GM12878 (cell line): ENCODE results near the gene FOXRED2. TPM values are rescaled to one million over a fixed set of nuclear protein-coding genes. Genes with fewer than 3 reads are reported as not detected.

Source experiments
- BRCA1 ChIP-seq: IDR thresholded peaks from 2 replicates; pipeline ENCODE4 v1.6.1; 2011; ENCODE audit warnings: low read depth, low read length, improper control_type of control experiment
- CBFB ChIP-seq: IDR thresholded peaks from 2 replicates; pipeline ENCODE4 v1.6.1; 2016; ENCODE audit warnings: antibody characterized with exemption, low read depth
- CBX3 ChIP-seq: fragments of 200-600 bp; sonication (generic); IDR thresholded peaks from 2 replicates; pipeline ENCODE4 v1.6.1; 2016; ENCODE audit warnings: low read depth, borderline replicate concordance
- CBX5 ChIP-seq: sonication (generic); IDR thresholded peaks from 2 replicates; pipeline ENCODE4 v1.6.1; 2016; ENCODE audit warnings: low read depth, moderate library complexity, mild to moderate bottlenecking, inconsistent platforms
- CTCF ChIP-seq, 3 experiments: IDR thresholded peaks in 2 of 3; conservative IDR thresholded peaks in 1 of 3; 2 replicates each; pipeline ENCODE4 v1.5.1; 2011; ENCODE audit warnings: low read depth in 3 of 3, low read length in 3 of 3, mild to moderate bottlenecking in 3 of 3, control low read depth in 2 of 3, moderate library complexity in 2 of 3, inconsistent platforms in 1 of 3, mixed read lengths in 1 of 3; ENCODE audit not compliant: control insufficient read depth in 2 of 3, insufficient read depth in 1 of 3; ENCODE audit errors: extremely low read depth in 1 of 3
- ELK1 ChIP-seq: IDR thresholded peaks from 2 replicates; pipeline ENCODE4 v1.6.1; 2012; ENCODE audit warnings: low read depth, low read length, improper control_type of control experiment
- EP300 ChIP-seq, 2 experiments: fragments of 150-350 bp in 1 of 2; IDR thresholded peaks; 2 replicates each; pipeline ENCODE4 v1.6.1; 2011 to 2012; ENCODE audit warnings: low read depth in 2 of 2, low read length in 2 of 2, borderline replicate concordance in 1 of 2, improper control_type of control experiment in 1 of 2, inconsistent platforms in 1 of 2; ENCODE audit not compliant: control insufficient read depth in 1 of 2
- ESRRA ChIP-seq: IDR thresholded peaks from 2 replicates; pipeline ENCODE4 v1.6.1; 2012; ENCODE audit warnings: mild to moderate bottlenecking, low read length, improper control_type of control experiment
- IRF5 ChIP-seq: fragments of 450-650 bp; IDR thresholded peaks from 2 replicates; pipeline ENCODE4 v1.6.1; 2017; ENCODE audit warnings: borderline replicate concordance
- JUNB ChIP-seq: IDR thresholded peaks from 2 replicates; pipeline ENCODE4 v1.6.1; 2016; ENCODE audit warnings: antibody characterized with exemption, mild to moderate bottlenecking
- MEF2B ChIP-seq: fragments of 450-650 bp; IDR thresholded peaks from 2 replicates; pipeline ENCODE4 v1.6.1; 2018; ENCODE audit warnings: mild to moderate bottlenecking, moderate library complexity; ENCODE audit not compliant: partially characterized antibody, poor library complexity, severe bottlenecking
- NBN ChIP-seq: fragments of 450-650 bp; IDR thresholded peaks from 2 replicates; pipeline ENCODE4 v1.6.1; 2016
- SMC3 ChIP-seq: IDR thresholded peaks from 2 replicates; pipeline ENCODE4 v1.6.1; 2011; ENCODE audit warnings: low read length, improper control_type of control experiment, borderline replicate concordance
- SP1 ChIP-seq: IDR thresholded peaks from one replicate; pipeline ENCODE4 v1.6.1; 2011; ENCODE audit warnings: low read depth, low read length
- TARDBP ChIP-seq: IDR thresholded peaks from 2 replicates; pipeline ENCODE4 v1.6.1; 2016; ENCODE audit warnings: borderline replicate concordance
- YY1 ChIP-seq: IDR thresholded peaks from 2 replicates; pipeline ENCODE4 v1.6.1; 2011; ENCODE audit warnings: low read depth, mild to moderate bottlenecking, low read length
- polyA plus RNA-seq, 11 experiments: library from polyadenylated mRNA; depleted of rRNA in 4 of 11; unstranded in 6 of 11; stranded (reverse) in 5 of 11; fragments of >200 nt; fragmentation: Nextera tagmentation in 4 of 11; fragmentation: Illumina TruSeq in 1 of 11; extraction: Ambion mirVana in 4 of 11; extraction: Trizol in 1 of 11; gene quantifications; 1 replicate in 1 of 11; 2 replicates in 10 of 11; pipeline versions ENCODE4 v1.2.1 to v1.2.3, GENCODE V29; 2011 to 2016; ENCODE audit warnings: inconsistent platforms in 2 of 11, missing spikeins in 2 of 11, low read depth in 1 of 11
- total RNA-seq, 4 experiments: library from RNA; depleted of rRNA in 3 of 4; stranded (reverse); fragments of >200 nt in 3 of 4; fragmentation: Illumina TruSeq in 1 of 4; extraction: Trizol in 1 of 4; gene quantifications; 2 replicates each; pipeline versions ENCODE4 v1.2.1 to v1.2.3, GENCODE V29; 2013 to 2021
- TF ChIP-seq, protein P1 (sequence below): IDR thresholded peaks from 2 replicates; pipeline ENCODE4 v1.6.1; 2012; ENCODE audit warnings: mild to moderate bottlenecking, low read depth, low read length
- TF ChIP-seq, protein P2 (sequence below): fragments of 450-650 bp; conservative IDR thresholded peaks from 2 replicates; pipeline ENCODE4 v1.6.1; 2017; ENCODE audit warnings: mild to moderate bottlenecking, moderate library complexity

Gene FOXRED2
- total and polyA plus RNA-seq, 10 of the 15 experiments (the other 5 are each of a cell fraction or from before 2014, with no cell fraction given): 1.8 to 28.8 (median 7.6) TPM

GRCh38 chr22:36480941-36481392 is 25.9 kb downstream of the FOXRED2 start (continued):
- TF ChIP-seq IRF5: no peak
- no peak for TF ChIP-seq SP1
- no peak for TF ChIP-seq ELK1
- no peak for TF ChIP-seq NBN
- TF ChIP-seq CTCF (IDR thresholded peaks at IDR 0.05 in 2 of 3, conservative IDR thresholded peaks at IDR 0.05 in 1 of 3; ENCODE audit: control insufficient read depth in 2 of 3, extremely low read depth in 1 of 3, insufficient read depth in 1 of 3, low read depth in 3 of 3, low read length in 3 of 3): no peak
- no peak for TF ChIP-seq YY1
- TF ChIP-seq CBFB: no peak
- TF ChIP-seq SMC3: no peak
- no peak for TF ChIP-seq MEF2B
- no peak for TF ChIP-seq BRCA1
- TF ChIP-seq ESRRA: no peak
- TF ChIP-seq EP300 (IDR thresholded peaks at IDR 0.05; ENCODE audit: borderline replicate concordance in 1 of 2, control insufficient read depth in 1 of 2, low read depth in 2 of 2, low read length in 2 of 2): no peak
- TF ChIP-seq, protein P1, sequence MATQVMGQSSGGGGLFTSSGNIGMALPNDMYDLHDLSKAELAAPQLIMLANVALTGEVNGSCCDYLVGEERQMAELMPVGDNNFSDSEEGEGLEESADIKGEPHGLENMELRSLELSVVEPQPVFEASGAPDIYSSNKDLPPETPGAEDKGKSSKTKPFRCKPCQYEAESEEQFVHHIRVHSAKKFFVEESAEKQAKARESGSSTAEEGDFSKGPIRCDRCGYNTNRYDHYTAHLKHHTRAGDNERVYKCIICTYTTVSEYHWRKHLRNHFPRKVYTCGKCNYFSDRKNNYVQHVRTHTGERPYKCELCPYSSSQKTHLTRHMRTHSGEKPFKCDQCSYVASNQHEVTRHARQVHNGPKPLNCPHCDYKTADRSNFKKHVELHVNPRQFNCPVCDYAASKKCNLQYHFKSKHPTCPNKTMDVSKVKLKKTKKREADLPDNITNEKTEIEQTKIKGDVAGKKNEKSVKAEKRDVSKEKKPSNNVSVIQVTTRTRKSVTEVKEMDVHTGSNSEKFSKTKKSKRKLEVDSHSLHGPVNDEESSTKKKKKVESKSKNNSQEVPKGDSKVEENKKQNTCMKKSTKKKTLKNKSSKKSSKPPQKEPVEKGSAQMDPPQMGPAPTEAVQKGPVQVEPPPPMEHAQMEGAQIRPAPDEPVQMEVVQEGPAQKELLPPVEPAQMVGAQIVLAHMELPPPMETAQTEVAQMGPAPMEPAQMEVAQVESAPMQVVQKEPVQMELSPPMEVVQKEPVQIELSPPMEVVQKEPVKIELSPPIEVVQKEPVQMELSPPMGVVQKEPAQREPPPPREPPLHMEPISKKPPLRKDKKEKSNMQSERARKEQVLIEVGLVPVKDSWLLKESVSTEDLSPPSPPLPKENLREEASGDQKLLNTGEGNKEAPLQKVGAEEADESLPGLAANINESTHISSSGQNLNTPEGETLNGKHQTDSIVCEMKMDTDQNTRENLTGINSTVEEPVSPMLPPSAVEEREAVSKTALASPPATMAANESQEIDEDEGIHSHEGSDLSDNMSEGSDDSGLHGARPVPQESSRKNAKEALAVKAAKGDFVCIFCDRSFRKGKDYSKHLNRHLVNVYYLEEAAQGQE: no peak
- TF ChIP-seq, protein P2, sequence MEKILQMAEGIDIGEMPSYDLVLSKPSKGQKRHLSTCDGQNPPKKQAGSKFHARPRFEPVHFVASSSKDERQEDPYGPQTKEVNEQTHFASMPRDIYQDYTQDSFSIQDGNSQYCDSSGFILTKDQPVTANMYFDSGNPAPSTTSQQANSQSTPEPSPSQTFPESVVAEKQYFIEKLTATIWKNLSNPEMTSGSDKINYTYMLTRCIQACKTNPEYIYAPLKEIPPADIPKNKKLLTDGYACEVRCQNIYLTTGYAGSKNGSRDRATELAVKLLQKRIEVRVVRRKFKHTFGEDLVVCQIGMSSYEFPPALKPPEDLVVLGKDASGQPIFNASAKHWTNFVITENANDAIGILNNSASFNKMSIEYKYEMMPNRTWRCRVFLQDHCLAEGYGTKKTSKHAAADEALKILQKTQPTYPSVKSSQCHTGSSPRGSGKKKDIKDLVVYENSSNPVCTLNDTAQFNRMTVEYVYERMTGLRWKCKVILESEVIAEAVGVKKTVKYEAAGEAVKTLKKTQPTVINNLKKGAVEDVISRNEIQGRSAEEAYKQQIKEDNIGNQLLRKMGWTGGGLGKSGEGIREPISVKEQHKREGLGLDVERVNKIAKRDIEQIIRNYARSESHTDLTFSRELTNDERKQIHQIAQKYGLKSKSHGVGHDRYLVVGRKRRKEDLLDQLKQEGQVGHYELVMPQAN: no peak
- no peak for TF ChIP-seq TARDBP
- no peak for TF ChIP-seq CBX5
- no peak for TF ChIP-seq JUNB
- TF ChIP-seq CBX3: no peak
